ENCODE measurements around the gene ALG14.

GRCh38 chr1:95048317-95048716 is 24.4 kb downstream of the ALG14 start:
- TF ChIP-seq POLR2A (IDR thresholded peaks at IDR 0.05) = no peak
- TF ChIP-seq, protein P1, sequence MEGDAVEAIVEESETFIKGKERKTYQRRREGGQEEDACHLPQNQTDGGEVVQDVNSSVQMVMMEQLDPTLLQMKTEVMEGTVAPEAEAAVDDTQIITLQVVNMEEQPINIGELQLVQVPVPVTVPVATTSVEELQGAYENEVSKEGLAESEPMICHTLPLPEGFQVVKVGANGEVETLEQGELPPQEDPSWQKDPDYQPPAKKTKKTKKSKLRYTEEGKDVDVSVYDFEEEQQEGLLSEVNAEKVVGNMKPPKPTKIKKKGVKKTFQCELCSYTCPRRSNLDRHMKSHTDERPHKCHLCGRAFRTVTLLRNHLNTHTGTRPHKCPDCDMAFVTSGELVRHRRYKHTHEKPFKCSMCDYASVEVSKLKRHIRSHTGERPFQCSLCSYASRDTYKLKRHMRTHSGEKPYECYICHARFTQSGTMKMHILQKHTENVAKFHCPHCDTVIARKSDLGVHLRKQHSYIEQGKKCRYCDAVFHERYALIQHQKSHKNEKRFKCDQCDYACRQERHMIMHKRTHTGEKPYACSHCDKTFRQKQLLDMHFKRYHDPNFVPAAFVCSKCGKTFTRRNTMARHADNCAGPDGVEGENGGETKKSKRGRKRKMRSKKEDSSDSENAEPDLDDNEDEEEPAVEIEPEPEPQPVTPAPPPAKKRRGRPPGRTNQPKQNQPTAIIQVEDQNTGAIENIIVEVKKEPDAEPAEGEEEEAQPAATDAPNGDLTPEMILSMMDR (IDR thresholded peaks at IDR 0.05) = no peak
